Ramos (cell line): ENCODE measurements around the gene DSP.

ENCODE experiments used
- in situ Hi-C: fragments of 300-500 bp; cut with MboI; formaldehyde crosslinking; loops from one replicate; pipeline ENCODE4 v1.14.3; 2022; ENCODE audit warnings: low sequenced_read_pairs; ENCODE audit not compliant: unreplicated experiment

Gene DSP

GRCh38 chr6:7541175-7542064 lies at the start of gene DSP:
Gene DSP (plus strand): TSS chr6:7541671. CDS start chr6:7541916, 245 bp downstream.
- in situ Hi-C loops = no loop called here

- in situ Hi-C loops = no loop called here
These were observed 47.6 kb upstream of the DSP start for GRCh38 chr6:7493866-7494265.

- in situ Hi-C loops = no loop called here
These were observed 46.8 kb upstream of the DSP start for GRCh38 chr6:7494638-7495037.

GRCh38 chr6:7496266-7496875 lies 45.1 kb upstream of the DSP start:
- in situ Hi-C loops = no loop called here

- in situ Hi-C loops = no loop called here
These were observed 40.7 kb upstream of the DSP start for GRCh38 chr6:7500752-7501282.

- in situ Hi-C loops = no loop called here
These were observed 38.7 kb upstream of the DSP start for GRCh38 chr6:7502743-7503142.

- in situ Hi-C loops = no loop called here
These were observed 37.4 kb upstream of the DSP start for GRCh38 chr6:7504041-7504440.

- in situ Hi-C loops = no loop called here
These were observed 36.2 kb upstream of the DSP start for GRCh38 chr6:7505189-7505699.

- in situ Hi-C loops = no loop called here
These were observed 33.9 kb upstream of the DSP start for GRCh38 chr6:7507600-7507999.

GRCh38 chr6:7512320-7512719 lies 29.2 kb upstream of the DSP start:
- in situ Hi-C loops = no loop called here

- in situ Hi-C loops = no loop called here
These were observed 27.9 kb upstream of the DSP start for GRCh38 chr6:7513529-7513928.

- in situ Hi-C loops = no loop called here
These were observed 26.1 kb upstream of the DSP start for GRCh38 chr6:7515363-7515762.

- in situ Hi-C loops = no loop called here
These were observed 22.6 kb upstream of the DSP start for GRCh38 chr6:7518877-7519276.

- in situ Hi-C loops = no loop called here
These were observed 18.6 kb upstream of the DSP start for GRCh38 chr6:7522873-7523272.

GRCh38 chr6:7523922-7524321 lies 17.5 kb upstream of the DSP start:
- in situ Hi-C loops = no loop called here

GRCh38 chr6:7526755-7527154 lies 14.7 kb upstream of the DSP start:
- in situ Hi-C loops = no loop called here

GRCh38 chr6:7528565-7528964 lies 12.9 kb upstream of the DSP start:
- in situ Hi-C loops = no loop called here

- in situ Hi-C loops = no loop called here
These were observed 12.3 kb upstream of the DSP start for GRCh38 chr6:7529141-7529540.

GRCh38 chr6:7532232-7532631 lies 9.2 kb upstream of the DSP start:
- in situ Hi-C loops = no loop called here

GRCh38 chr6:7532821-7533220 lies 8.7 kb upstream of the DSP start:
- in situ Hi-C loops = no loop called here

GRCh38 chr6:7534192-7534591 lies 7.3 kb upstream of the DSP start:
- in situ Hi-C loops = no loop called here
